H1 (cell line): Measurements from ENCODE around the gene CCDC88C. TPM values are rescaled to one million over a fixed set of nuclear protein-coding genes. Genes with fewer than 3 reads are reported as not detected.

Experiments used
- CTCF ChIA-PET: fragments of 300-600 bp; sonication (Branson Sonifier 250); formaldehyde crosslinking; loops from one replicate; lab custom pipeline; 2021; ENCODE audit not compliant: partially characterized antibody; lab: Charles Lee
- POLR2A ChIA-PET: fragments of 300-600 bp; sonication (Branson Sonifier 250); formaldehyde crosslinking; loops from one replicate; lab custom pipeline; 2021; ENCODE audit warnings: inconsistent platforms; ENCODE audit not compliant: partially characterized antibody; lab: Charles Lee
- DNase-seq, 2 experiments: peaks; one replicate each; pipeline versions ENCODE4 v3.0.0 to v3.0.0-alpha.2; 2010 to 2022; ENCODE audit warnings: low spot score in 2 of 2, low read depth in 1 of 2, mixed read lengths in 1 of 2
- FAIRE-seq: peaks from 2 replicates; lab custom pipeline; 2011; peaks lifted over from hg19 to GRCh38; lab: Jason Lieb, UNC
- H2AFZ ChIP-seq: 2 replicates; pipeline ENCODE4 v1.8.1; 2012; ENCODE audit warnings: low read length, inconsistent platforms
- H2AK5ac ChIP-seq: 2 replicates; pipeline ENCODE4 v1.6.1; 2013; ENCODE audit warnings: low read depth, low read length
- H2BK120ac ChIP-seq: replicated peaks from 2 replicates; pipeline ENCODE3; 2013; ENCODE audit warnings: low read depth, low read length, inconsistent platforms
- H2BK12ac ChIP-seq: 2 replicates; pipeline ENCODE4 v1.6.1; 2013; ENCODE audit warnings: low read depth, low read length
- H2BK15ac ChIP-seq: 2 replicates; pipeline ENCODE4 v1.6.1; 2013; ENCODE audit warnings: low read length
- H2BK20ac ChIP-seq: 2 replicates; pipeline ENCODE4 v1.6.1; 2013; ENCODE audit warnings: low read length
- H2BK5ac ChIP-seq: 2 replicates; pipeline ENCODE4 v1.6.1; 2013; ENCODE audit warnings: low read depth, low read length
- H3K14ac ChIP-seq: 2 replicates; pipeline ENCODE4 v1.6.1; 2013; ENCODE audit warnings: inconsistent platforms; ENCODE audit not compliant: insufficient read length
- H3K18ac ChIP-seq: 2 replicates; pipeline ENCODE4 v1.6.1; 2013; ENCODE audit warnings: low read length; ENCODE audit errors: extremely low read depth
- H3K23ac ChIP-seq: 2 replicates; pipeline ENCODE4 v1.6.1; 2013; ENCODE audit warnings: inconsistent platforms; ENCODE audit not compliant: insufficient read length
- H3K23me2 ChIP-seq: 2 replicates; pipeline ENCODE4 v1.6.1; 2013; ENCODE audit warnings: low read depth, low read length
- H3K27ac ChIP-seq: 2 replicates; pipeline ENCODE4 v1.6.1; 2011; ENCODE audit warnings: low read depth, low read length, inconsistent platforms
- H3K27me3 ChIP-seq, 4 experiments: replicated peaks in 1 of 4; 1 replicate in 1 of 4; 2 replicates in 3 of 4; pipeline versions ENCODE4 v1.6.1 to v1.8.1; 2011 to 2013; ENCODE audit warnings: low read length in 3 of 4, mild to moderate bottlenecking in 3 of 4, inconsistent platforms in 2 of 4, mixed read lengths in 2 of 4, moderate library complexity in 1 of 4; ENCODE audit not compliant: control insufficient read depth in 3 of 4, insufficient read depth in 3 of 4; ENCODE audit errors: extremely low read depth in 1 of 4
- H3K36me3 ChIP-seq, 4 experiments: 2 replicates each; pipeline versions ENCODE4 v1.6.1 to v1.8.1; 2011 to 2013; ENCODE audit warnings: mild to moderate bottlenecking in 4 of 4, low read length in 3 of 4, moderate library complexity in 2 of 4, control low read depth in 1 of 4, inconsistent platforms in 1 of 4; ENCODE audit not compliant: insufficient read depth in 4 of 4, control insufficient read depth in 2 of 4
- H3K4ac ChIP-seq: replicated peaks from 2 replicates; pipeline ENCODE3; 2013; ENCODE audit warnings: low read length, low read depth, mixed read lengths, inconsistent platforms; ENCODE audit not compliant: insufficient read length
- H3K4me1 ChIP-seq, 4 experiments: replicated peaks in 1 of 4; 1 replicate in 1 of 4; 2 replicates in 3 of 4; pipeline versions ENCODE4 v1.6.1 to v1.8.1; 2011 to 2013; ENCODE audit warnings: low read length in 3 of 4, inconsistent platforms in 2 of 4, mixed read lengths in 1 of 4; ENCODE audit not compliant: insufficient read depth in 4 of 4, control insufficient read depth in 3 of 4
- H3K4me2 ChIP-seq, 2 experiments: 2 replicates each; pipeline versions ENCODE4 v1.6.1 to v1.8.1; 2011 to 2013; ENCODE audit warnings: low read depth in 2 of 2, low read length in 2 of 2, control low read depth in 1 of 2, inconsistent platforms in 1 of 2, mild to moderate bottlenecking in 1 of 2; ENCODE audit not compliant: insufficient read depth in 1 of 2
- H3K4me3 ChIP-seq, 4 experiments: fragments of 200-600, 300-600 bp in 1 of 4; sonication (generic), shearing (Covaris generic), sonication (Bioruptor Twin) in 1 of 4; 2 replicates each; pipeline versions ENCODE4 v1.5.1 to v1.8.1; 2011 to 2016; ENCODE audit warnings: low read length in 4 of 4, low read depth in 3 of 4, control low read depth in 2 of 4, inconsistent platforms in 2 of 4, mild to moderate bottlenecking in 2 of 4, mixed read lengths in 1 of 4, moderate library complexity in 1 of 4; ENCODE audit not compliant: insufficient read depth in 2 of 4; ENCODE audit errors: extremely low read depth in 1 of 4
- H3K56ac ChIP-seq: replicated peaks from 2 replicates; pipeline ENCODE3; 2013; ENCODE audit warnings: low read depth, mild to moderate bottlenecking, mixed read lengths, low read length, inconsistent platforms; ENCODE audit not compliant: insufficient read length
- H3K79me1 ChIP-seq: 2 replicates; pipeline ENCODE4 v1.6.1; 2013; ENCODE audit warnings: low read depth, low read length, control low read depth
- H3K79me2 ChIP-seq, 2 experiments: 2 replicates each; pipeline versions ENCODE4 v1.6.1 to v1.8.1; 2012 to 2013; ENCODE audit warnings: low read length in 2 of 2, mild to moderate bottlenecking in 2 of 2, inconsistent platforms in 1 of 2; ENCODE audit not compliant: insufficient read depth in 2 of 2, control insufficient read depth in 1 of 2
- H3K9ac ChIP-seq, 4 experiments: replicated peaks in 1 of 4; 1 replicate in 1 of 4; 2 replicates in 3 of 4; pipeline versions ENCODE4 v1.6.1 to v1.8.1; 2011 to 2013; ENCODE audit warnings: low read depth in 3 of 4, low read length in 3 of 4, control low read depth in 2 of 4, mild to moderate bottlenecking in 2 of 4, moderate library complexity in 2 of 4, inconsistent platforms in 1 of 4; ENCODE audit errors: extremely low read depth in 1 of 4
- H3K9me3 ChIP-seq, 2 experiments: 2 replicates each; pipeline versions ENCODE4 v1.6.1 to v1.8.1; 2012 to 2013; ENCODE audit warnings: mild to moderate bottlenecking in 2 of 2, moderate library complexity in 2 of 2, control low read depth in 1 of 2, inconsistent platforms in 1 of 2, low read depth in 1 of 2, low read length in 1 of 2, mixed read lengths in 1 of 2; ENCODE audit not compliant: insufficient read depth in 2 of 2
- H4K20me1 ChIP-seq, 2 experiments: replicated peaks in 1 of 2; 2 replicates each; pipeline versions ENCODE3 to v1.8.1; 2011 to 2013; ENCODE audit warnings: inconsistent platforms in 2 of 2, low read length in 2 of 2, mild to moderate bottlenecking in 1 of 2; ENCODE audit not compliant: insufficient read depth in 2 of 2, control insufficient read depth in 1 of 2
- H4K5ac ChIP-seq: 2 replicates; pipeline ENCODE4 v1.6.1; 2013; ENCODE audit warnings: low read length, low read depth, mixed read lengths, inconsistent platforms; ENCODE audit not compliant: insufficient read length
- H4K8ac ChIP-seq: 2 replicates; pipeline ENCODE4 v1.8.0; 2013; ENCODE audit warnings: mild to moderate bottlenecking, moderate library complexity, low read length, inconsistent platforms; ENCODE audit not compliant: insufficient read depth; ENCODE audit errors: extremely low read depth
- H4K91ac ChIP-seq: replicated peaks from 2 replicates; pipeline ENCODE3; 2013; ENCODE audit warnings: low read length, mixed read lengths, inconsistent platforms; ENCODE audit not compliant: insufficient read length
- JUND ChIP-seq: IDR thresholded peaks from 2 replicates; pipeline ENCODE4 v1.6.1; 2011; ENCODE audit warnings: mild to moderate bottlenecking, improper control_type of control experiment, low read length
- KDM4A ChIP-seq: IDR thresholded peaks from one replicate; pipeline ENCODE4 v1.7.1; 2012; ENCODE audit warnings: low read depth, mild to moderate bottlenecking, moderate library complexity, low read length, inconsistent platforms; ENCODE audit not compliant: severe bottlenecking
- SIN3A ChIP-seq, 2 experiments: IDR thresholded peaks in 1 of 2; conservative IDR thresholded peaks in 1 of 2; 2 replicates each; pipeline ENCODE4 v1.6.1; 2011 to 2012; ENCODE audit warnings: low read length in 2 of 2, improper control_type of control experiment in 1 of 2, low read depth in 1 of 2, mild to moderate bottlenecking in 1 of 2
- SUZ12 ChIP-seq: fragments of 200-600 bp; sonication (generic); IDR thresholded peaks from 2 replicates; pipeline ENCODE4 v1.6.1; 2012; ENCODE audit warnings: mild to moderate bottlenecking, inconsistent platforms, low read length, moderate library complexity, mixed read lengths
- WGBS, 2 experiments: shearing (Covaris generic) in 1 of 2; methylation state at CpG; one replicate each; pipeline versions ENCODE4 v1.1.6 to v1.1.7; 2013 to 2015; ENCODE audit warnings: low lambda C conversion rate in 2 of 2, mixed read lengths in 2 of 2, inconsistent platforms in 1 of 2, low coverage in 1 of 2, missing lambda C conversion rate in 1 of 2; ENCODE audit not compliant: insufficient replicate concordance in 2 of 2, insufficient coverage in 1 of 2, insufficient read length in 1 of 2; ENCODE audit errors: extremely low coverage in 1 of 2, missing lambda C conversion rate in 1 of 2; 5-methylcytosine and 5-hydroxymethylcytosine counted together
- polyA plus RNA-seq, 7 experiments: library from polyadenylated mRNA; depleted of rRNA in 3 of 7; stranded (reverse) in 5 of 7; unstranded in 2 of 7; fragments of >200 nt in 5 of 7; fragments of 200-250 nt in 2 of 7; gene quantifications; 1 replicate in 5 of 7; 2 replicates in 1 of 7; 4 replicates in 1 of 7; pipeline versions ENCODE4 v1.2.1 to v1.2.3, GENCODE V29; 2011 to 2013; ENCODE audit warnings: missing spikeins in 2 of 7, mixed read lengths in 2 of 7
- total RNA-seq: library from RNA; stranded (reverse); fragmentation: NEBNext Ultra II Directional; extraction: Animal tissue kit (Norgen Biotek cat#: 25700); gene quantifications from 2 replicates; pipeline ENCODE4 v1.2.1, GENCODE V29; 2021

Gene CCDC88C
- total and polyA plus RNA-seq, 2 of the 8 experiments (the other 6 are each of a cell fraction or from before 2014, with no cell fraction given), result 10.3 to 57.7 TPM

- Histone ChIP-seq H3K36me3 (no peaks in the 10 kb centered on the region), H3K79me2 (no peaks in the 10 kb centered on the region), H3K23ac (no peak overlapping the region), H2BK20ac (no peak overlapping the region), H3K4ac (no peak overlapping the region), H2BK5ac (no peak overlapping the region), H2BK12ac (no peak overlapping the region), H3K9me3 (no peaks in the 10 kb centered on the region), H2AFZ (no peak overlapping the region), H3K18ac (no peak overlapping the region), H4K20me1 (no peaks in the 10 kb centered on the region), H3K4me2 (no peak overlapping the region), H3K4me3 (no peak overlapping the region), H2AK5ac (no peak overlapping the region), H3K14ac (no peak overlapping the region), H3K23me2 (peaks cover 9% of the 10 kb centered on the region; the same call in 1 of the 2 replicates), H4K5ac (no peak overlapping the region), H4K8ac (no peak overlapping the region), H2BK120ac (no peak overlapping the region), H2BK15ac (no peak overlapping the region), H3K27me3 (peaks cover 0 to 10% (median 7%) of the 10 kb centered on the region in 4 experiments; a peak in 6 of 7 replicates), H4K91ac (no peak overlapping the region), H3K27ac (no peak overlapping the region), H3K56ac (no peak overlapping the region), H3K9ac (no peak overlapping the region), H3K79me1 (no peaks in the 10 kb centered on the region), H3K4me1 (peaks cover 0 to 5% (median 4%) of the 10 kb centered on the region in 4 experiments; a peak in 5 of 7 replicates)
- ChIA-PET POLR2A (interaction anchor here (1.2 to 1.3 kb wide), 2 partner anchors 13 to 80 kb away, joined by 3 to 5 read pairs; partner anchors contain the start of gene GPR68), CTCF (interaction anchor here (1.6 to 3.6 kb wide), 4 partner anchors 11 to 46 kb away, joined by 4 to 20 read pairs (median 6); no protein-coding TSS in a partner anchor)
- WGBS, 2 experiments, result 94% methylated on average over 16 of the region's 16 CpGs; no CpG with 5 or more reads in 1 of the 2 experiments
- no peak for FAIRE-seq
- DNase-seq, result no peak
- no peak for TF ChIP-seq SUZ12
- TF ChIP-seq KDM4A, result no peak
- TF ChIP-seq JUND, result no peak
- TF ChIP-seq SIN3A (conservative IDR thresholded peaks at IDR 0.05 in 1 of 2, IDR thresholded peaks at IDR 0.05 in 1 of 2; ENCODE audit: low read depth in 1 of 2, low read length in 2 of 2), result no peak
These were observed 159.5 kb downstream of the CCDC88C start for GRCh38 chr14:91258011-91258618.
